Upper lobe of left lung (tissue), 4 donors: ENCODE data around the gene CRTC3.

Source experiments
- CTCF ChIP-seq, 6 experiments: fragments of 450-650 bp in 4 of 6; fragments of 200-600 bp in 2 of 6; sonication (generic) in 2 of 6; IDR thresholded peaks; one replicate each; pipeline ENCODE4 v1.5.1; 2016 to 2019; ENCODE audit warnings: antibody characterized with exemption in 6 of 6
- POLR2A ChIP-seq, 4 donors: fragments of 450-650 bp; IDR thresholded peaks; one replicate each; pipeline ENCODE4 v1.5.1; 2016 to 2017; ENCODE audit warnings: antibody characterized with exemption in 4 of 4, mild to moderate bottlenecking in 2 of 4

- TF ChIP-seq CTCF (IDR thresholded peaks at IDR 0.05) (no peak), POLR2A (IDR thresholded peaks at IDR 0.05) (no peak)
These were observed 10.1 kb downstream of the CRTC3 start for GRCh38 chr15:90539789-90540188.
